Common myeloid progenitor, CD34-positive (primary cell): ENCODE data around the gene PEAK1.

Experiments
- CTCF ChIA-PET: fragments of 350-600 bp; sonication (Branson Sonifier 250); formaldehyde crosslinking; loops from one replicate; lab custom pipeline; 2021; ENCODE audit warnings: antibody characterized with exemption; lab: Charles Lee
- POLR2A ChIA-PET: fragments of 350-600 bp; sonication (Branson Sonifier 250); formaldehyde crosslinking; loops from one replicate; lab custom pipeline; 2021; ENCODE audit warnings: antibody characterized with exemption; lab: Charles Lee
- DNase-seq, 3 donors: peaks; one replicate each; pipeline versions ENCODE4 v3.0.0 to v3.0.0-alpha.2; 2013
- H3K27ac ChIP-seq, 2 experiments: 1 replicate in 1 of 2; 2 replicates in 1 of 2; pipeline ENCODE4 v1.7.0; 2013; ENCODE audit warnings: inconsistent platforms in 2 of 2, low read length in 2 of 2, mild to moderate bottlenecking in 2 of 2, low read depth in 1 of 2, moderate library complexity in 1 of 2; ENCODE audit not compliant: severe bottlenecking in 2 of 2, insufficient read depth in 1 of 2, poor library complexity in 1 of 2
- H3K27me3 ChIP-seq, 5 experiments: replicated peaks in 2 of 5; 1 replicate in 3 of 5; 2 replicates in 2 of 5; pipeline versions ENCODE4 v1.6.1 to v1.7.0; 2013; ENCODE audit warnings: low read length in 4 of 5, mild to moderate bottlenecking in 2 of 5, moderate library complexity in 2 of 5, inconsistent platforms in 1 of 5; ENCODE audit not compliant: insufficient read depth in 5 of 5, control insufficient read depth in 4 of 5
- H3K36me3 ChIP-seq, 4 experiments: 1 replicate in 2 of 4; 2 replicates in 2 of 4; pipeline versions ENCODE4 v1.6.1 to v1.7.0; 2013; ENCODE audit warnings: low read length in 3 of 4, control low read depth in 1 of 4, mild to moderate bottlenecking in 1 of 4; ENCODE audit not compliant: control insufficient read depth in 4 of 4, insufficient read depth in 4 of 4
- H3K4me1 ChIP-seq, 4 experiments: 1 replicate in 3 of 4; 2 replicates in 1 of 4; pipeline versions ENCODE4 v1.6.1 to v1.7.1; 2013; ENCODE audit warnings: low read length in 3 of 4, mild to moderate bottlenecking in 3 of 4, control low read depth in 1 of 4, inconsistent platforms in 1 of 4, moderate library complexity in 1 of 4; ENCODE audit not compliant: control insufficient read depth in 4 of 4, insufficient read depth in 4 of 4; ENCODE audit errors: control extremely low read depth in 1 of 4
- H3K4me3 ChIP-seq, 7 experiments: 1 replicate in 4 of 7; 2 replicates in 3 of 7; pipeline versions ENCODE4 v1.5.1 to v1.7.0; 2013; ENCODE audit warnings: mild to moderate bottlenecking in 7 of 7, low read length in 6 of 7, moderate library complexity in 6 of 7, inconsistent platforms in 2 of 7, low read depth in 2 of 7, control low read depth in 1 of 7; ENCODE audit not compliant: insufficient read depth in 4 of 7, control insufficient read depth in 1 of 7; ENCODE audit errors: extremely low read depth in 1 of 7
- H3K9me3 ChIP-seq, 5 experiments: 1 replicate in 4 of 5; 2 replicates in 1 of 5; pipeline versions ENCODE4 v1.6.1 to v1.7.1; 2013; ENCODE audit warnings: low read length in 4 of 5, mild to moderate bottlenecking in 2 of 5, inconsistent platforms in 1 of 5, low read depth in 1 of 5, moderate library complexity in 1 of 5; ENCODE audit not compliant: control insufficient read depth in 4 of 5, insufficient read depth in 2 of 5; ENCODE audit errors: control extremely low read depth in 1 of 5
- whole genome bisulfite sequencing: methylation state at CpG from one replicate; pipeline ENCODE4 v1.1.5; 2013; ENCODE audit not compliant: insufficient coverage; 5-methylcytosine and 5-hydroxymethylcytosine counted together

PEAK1 gene

GRCh38 chr15:77425104-77425503, 5.2 kb upstream of the PEAK1 start:
- H3K4me3 ChIP-seq, result no peak overlapping the region
- CTCF ChIA-PET, result interaction anchor here (0.8 to 1.0 kb wide), 2 partner anchors 17 to 72 kb away, joined by 3 read pairs; no protein-coding TSS in a partner anchor
- no peaks in the 10 kb centered on the region for H3K36me3 ChIP-seq
- no peak overlapping the region for H3K27ac ChIP-seq
- POLR2A ChIA-PET, result no interaction called here
- no peaks in the 10 kb centered on the region for H3K27me3 ChIP-seq
- peaks cover 0 to 12% (median 8%) of the 10 kb centered on the region in 4 experiments for H3K4me1 ChIP-seq
- DNase-seq, result no peak
- whole genome bisulfite sequencing, result no CpG with 5 or more reads among the region's 3 CpGs
- H3K9me3 ChIP-seq, result no peaks in the 10 kb centered on the region

- Histone ChIP-seq H3K27me3 (no peaks in the 10 kb centered on the region), H3K4me1 (peaks cover 12 to 24% (median 19%) of the 10 kb centered on the region in 4 experiments), H3K27ac (peak overlapping the region; percentile 95 to 98), H3K9me3 (no peaks in the 10 kb centered on the region), H3K4me3 (peak overlapping the region; percentile 71 to 98 (median 85)), H3K36me3 (no peaks in the 10 kb centered on the region)
- CTCF ChIA-PET, result interaction anchor here (0.7 to 1.6 kb wide), 4 partner anchors 9 to 234 kb away, joined by 3 to 8 read pairs (median 4); no protein-coding TSS in a partner anchor
- POLR2A ChIA-PET, result interaction anchor here (0.6 to 1.2 kb wide), 3 partner anchors 12 to 635 kb away, joined by 3 to 4 read pairs (median 3); no protein-coding TSS in a partner anchor
- 0% methylated on average over 3 of the region's 3 CpGs for WGBS
- DNase-seq, result peak; percentile 17 to 54 (median 43)
Observed at GRCh38 chr15:77421370-77421700, 1.4 kb upstream of the PEAK1 start.

GRCh38 chr15:77420610-77421369, 886 bp upstream of the PEAK1 start, which contains the start of gene HMG20A:
Gene HMG20A (plus strand): TSS chr15:77420888. CDS start chr15:77458408, 37,520 bp downstream.
- ChIA-PET CTCF (interaction anchor here (1.4 to 1.6 kb wide), 3 partner anchors 9 to 17 kb away, joined by 3 to 8 read pairs (median 5); no protein-coding TSS in a partner anchor), POLR2A (interaction anchor here (0.6 to 1.2 kb wide), 4 partner anchors 11 to 635 kb away, joined by 3 to 4 read pairs (median 4); no protein-coding TSS in a partner anchor)
- peak within 1 kb of the TSS; percentile 95 to 98 for H3K27ac ChIP-seq
- H3K36me3 ChIP-seq, result no peaks in the 10 kb centered on the region
- H3K4me3 ChIP-seq, result peak within 1 kb of the TSS; percentile 71 to 98 (median 92)
- H3K4me1 ChIP-seq, result peaks cover 12 to 24% (median 19%) of the 10 kb centered on the region in 4 experiments
- peak; percentile 90 to 92 (median 91) for DNase-seq
- no peaks in the 10 kb centered on the region for H3K27me3 ChIP-seq
- WGBS, result 0% methylated on average over 9 of the region's 25 CpGs
- H3K9me3 ChIP-seq, result no peaks in the 10 kb centered on the region

- peaks cover 12 to 31% (median 25%) of the 10 kb centered on the region in 4 experiments for H3K4me1 ChIP-seq
- POLR2A ChIA-PET, result no interaction called here
- H3K36me3 ChIP-seq, result no peaks in the 10 kb centered on the region
- CTCF ChIA-PET, result interaction anchor here (0.9 to 1.0 kb wide), 2 partner anchors 27 to 79 kb away, joined by 3 read pairs; no protein-coding TSS in a partner anchor
- under 1% methylated on average over 65 of the region's 72 CpGs for WGBS
- no peaks in the 10 kb centered on the region for H3K9me3 ChIP-seq
- peak overlapping the region in 1 of 2 experiments; percentile 73 for H3K27ac ChIP-seq
- DNase-seq, result peak; percentile 12 to 65 (median 65)
- H3K4me3 ChIP-seq, result peak overlapping the region; percentile 70 to 98 (median 87)
- H3K27me3 ChIP-seq, result no peaks in the 10 kb centered on the region
Observed at GRCh38 chr15:77418966-77419835, 703 bp downstream of the PEAK1 start.

- POLR2A ChIA-PET, result no interaction called here
Observed at GRCh38 chr15:77418391-77418965, 1.4 kb downstream of the PEAK1 start.

GRCh38 chr15:77417602-77418001, 2.3 kb downstream of the PEAK1 start:
- Histone ChIP-seq H3K4me1 (peaks cover 12 to 33% (median 26%) of the 10 kb centered on the region in 4 experiments), H3K9me3 (no peaks in the 10 kb centered on the region), H3K4me3 (no peak overlapping the region), H3K27ac (no peak overlapping the region), H3K27me3 (no peaks in the 10 kb centered on the region), H3K36me3 (no peaks in the 10 kb centered on the region)
- WGBS, result no CpG with 5 or more reads among the region's 3 CpGs
- no peak for DNase-seq
- ChIA-PET POLR2A (no interaction called here), CTCF (no interaction called here)

More at GRCh38 chr15:77418391-77418965, 1.4 kb downstream of the PEAK1 start:
- Histone ChIP-seq H3K4me1 (peaks cover 12 to 29% (median 25%) of the 10 kb centered on the region in 4 experiments), H3K36me3 (no peaks in the 10 kb centered on the region), H3K4me3 (peak overlapping the region in 6 of 7 experiments; percentile 71 to 98 (median 91)), H3K27ac (no peak overlapping the region), H3K9me3 (no peaks in the 10 kb centered on the region), H3K27me3 (no peaks in the 10 kb centered on the region)
- peak in 1 of 3 donors; percentile 25 for DNase-seq
- CTCF ChIA-PET, result interaction anchor here (0.9 kb wide), 1 partner anchor 79 kb away, joined by 3 read pairs; no protein-coding TSS in a partner anchor
- 92% methylated on average over 5 of the region's 8 CpGs for WGBS
